Thymus (tissue), 11 donors: Measurements from ENCODE around the gene FAM76B. TPM values are rescaled to one million over a fixed set of nuclear protein-coding genes. Genes with fewer than 3 reads are reported as not detected.
"Not testable (repeated sequence)": the region's sequence is repeated elsewhere in the genome, so short reads cannot be mapped to it uniquely, and the experiment has no call there.

Experiments
- DNase-seq, 9 donors: peaks; one replicate each; pipeline ENCODE4 v3.0.0-alpha.2; 2013; ENCODE audit warnings: low spot score in 9 of 9, low read depth in 6 of 9, missing footprints in 1 of 9
- H3K27ac ChIP-seq, 2 donors: one replicate each; pipeline ENCODE4 v1.5.1; 2013; ENCODE audit warnings: control low read depth in 1 of 2, low read depth in 1 of 2, low read length in 1 of 2, mild to moderate bottlenecking in 1 of 2, moderate library complexity in 1 of 2
- H3K27me3 ChIP-seq, 2 donors: one replicate each; pipeline ENCODE4 v1.5.1; 2013; ENCODE audit warnings: low read length in 1 of 2; ENCODE audit not compliant: control insufficient read depth in 2 of 2, insufficient read depth in 1 of 2
- H3K36me3 ChIP-seq, 2 donors: one replicate each; pipeline ENCODE4 v1.5.1; 2013; ENCODE audit warnings: low read length in 1 of 2, mild to moderate bottlenecking in 1 of 2, moderate library complexity in 1 of 2; ENCODE audit not compliant: control insufficient read depth in 2 of 2, insufficient read depth in 2 of 2
- H3K4me1 ChIP-seq, 2 donors: one replicate each; pipeline ENCODE4 v1.5.1; 2013; ENCODE audit warnings: low read length in 2 of 2; ENCODE audit not compliant: control insufficient read depth in 2 of 2, insufficient read depth in 2 of 2
- H3K4me3 ChIP-seq, 2 donors: one replicate each; pipeline ENCODE4 v1.5.1; 2013; ENCODE audit warnings: low read length in 2 of 2, control low read depth in 1 of 2, mild to moderate bottlenecking in 1 of 2
- H3K9me3 ChIP-seq, 2 donors: one replicate each; pipeline ENCODE4 v1.5.1; 2013; ENCODE audit warnings: low read length in 1 of 2, mild to moderate bottlenecking in 1 of 2; ENCODE audit not compliant: control insufficient read depth in 2 of 2, insufficient read depth in 1 of 2
- WGBS: extraction: QIAGEN DNeasy Blood & Tissue Kit; methylation state at CpG from one replicate; pipeline ENCODE4 v1.1.7; 2013; 5-methylcytosine and 5-hydroxymethylcytosine counted together
- polyA plus RNA-seq: library from polyadenylated mRNA; stranded (reverse); fragments of 200-250 nt; gene quantifications from one replicate; pipeline ENCODE4 v1.2.3, GENCODE V29; 2013
- total RNA-seq: library from RNA; stranded (reverse); fragments of 120-200 nt; gene quantifications from one replicate; pipeline ENCODE4 v1.2.4, GENCODE V29; 2013
- donor health status: healthy.

The FAM76B gene
- total and polyA plus RNA-seq, 2 donors: 27.5 to 47.6 TPM

GRCh38 chr11:95827696-95828095 lies 38.1 kb upstream of the FAM76B start:
- no peak for DNase-seq
- H3K4me3 ChIP-seq: no peak overlapping the region
- no peaks in the 10 kb centered on the region for H3K4me1 ChIP-seq
- 95% methylated on average over 4 of the region's 4 CpGs for WGBS
- H3K27ac ChIP-seq: no peak overlapping the region
- H3K9me3 ChIP-seq: no peaks in the 10 kb centered on the region
- no peaks in the 10 kb centered on the region for H3K27me3 ChIP-seq
- peaks cover 19 to 67% of the 10 kb centered on the region in 2 donors for H3K36me3 ChIP-seq

- Histone ChIP-seq H3K27me3 (no peaks in the 10 kb centered on the region), H3K9me3 (no peaks in the 10 kb centered on the region), H3K4me3 (no peak overlapping the region), H3K36me3 (peaks cover 19 to 48% of the 10 kb centered on the region in 2 donors), H3K27ac (no peak overlapping the region), H3K4me1 (no peaks in the 10 kb centered on the region)
- DNase-seq: no peak
- 98% methylated on average over 2 of the region's 2 CpGs for WGBS
Measured at GRCh38 chr11:95821640-95822039, 32.1 kb upstream of the FAM76B start.

- no peak for DNase-seq
- Histone ChIP-seq H3K27ac (no peak overlapping the region), H3K27me3 (no peaks in the 10 kb centered on the region), H3K9me3 (no peaks in the 10 kb centered on the region), H3K4me3 (no peak overlapping the region), H3K36me3 (peaks cover 18 to 33% of the 10 kb centered on the region in 2 donors), H3K4me1 (no peaks in the 10 kb centered on the region)
- WGBS: 98% methylated on average over 2 of the region's 2 CpGs
Measured at GRCh38 chr11:95816037-95816436, 26.5 kb upstream of the FAM76B start.

GRCh38 chr11:95811052-95811451 lies 21.5 kb upstream of the FAM76B start:
- H3K36me3 ChIP-seq: peaks cover 15 to 19% of the 10 kb centered on the region in 2 donors
- over 99% methylated on average over 4 of the region's 4 CpGs for WGBS
- H3K4me3 ChIP-seq, H3K27ac ChIP-seq, H3K27me3 ChIP-seq, DNase-seq, H3K4me1 ChIP-seq, H3K9me3 ChIP-seq: not testable (repeated sequence)

GRCh38 chr11:95806464-95806863 lies 16.9 kb upstream of the FAM76B start:
- H3K4me1 ChIP-seq, H3K27me3 ChIP-seq, DNase-seq, H3K4me3 ChIP-seq, H3K9me3 ChIP-seq, H3K27ac ChIP-seq: not testable (repeated sequence)
- 98% methylated on average over 6 of the region's 6 CpGs for WGBS
- H3K36me3 ChIP-seq: peaks cover 12 to 23% of the 10 kb centered on the region in 2 donors

- 95% methylated on average over 2 of the region's 2 CpGs for WGBS
- H3K27ac ChIP-seq: no peak overlapping the region
- no peak for DNase-seq
Measured at GRCh38 chr11:95805869-95806268, 16.3 kb upstream of the FAM76B start.

GRCh38 chr11:95803973-95804372 lies 14.4 kb upstream of the FAM76B start:
- H3K4me1 ChIP-seq: no peaks in the 10 kb centered on the region
- H3K27ac ChIP-seq: no peak overlapping the region
- WGBS: 98% methylated on average over 2 of the region's 2 CpGs
- peaks cover 16 to 39% of the 10 kb centered on the region in 2 donors for H3K36me3 ChIP-seq
- DNase-seq: no peak
- H3K4me3 ChIP-seq: no peak overlapping the region
- no peaks in the 10 kb centered on the region for H3K27me3 ChIP-seq
- H3K9me3 ChIP-seq: no peaks in the 10 kb centered on the region

More at GRCh38 chr11:95805869-95806268, 16.3 kb upstream of the FAM76B start:
- Histone ChIP-seq H3K4me1 (no peaks in the 10 kb centered on the region), H3K36me3 (peaks cover 12 to 23% of the 10 kb centered on the region in 2 donors), H3K9me3 (no peaks in the 10 kb centered on the region), H3K27me3 (no peaks in the 10 kb centered on the region), H3K4me3 (no peak overlapping the region)

- Histone ChIP-seq H3K9me3 (no peaks in the 10 kb centered on the region), H3K4me3 (no peak overlapping the region), H3K4me1 (no peaks in the 10 kb centered on the region), H3K27me3 (no peaks in the 10 kb centered on the region), H3K36me3 (peaks cover 16 to 39% of the 10 kb centered on the region in 2 donors), H3K27ac (no peak overlapping the region)
- WGBS: 97% methylated on average over 1 of the region's 1 CpG
- no peak for DNase-seq
Measured at GRCh38 chr11:95802806-95803205, 13.2 kb upstream of the FAM76B start.

GRCh38 chr11:95800438-95800837 lies 10.9 kb upstream of the FAM76B start:
- WGBS: 96% methylated on average over 12 of the region's 12 CpGs
- H3K36me3 ChIP-seq: peaks cover 8 to 31% of the 10 kb centered on the region in 2 donors
- H3K4me1 ChIP-seq: no peaks in the 10 kb centered on the region
- H3K27me3 ChIP-seq: no peaks in the 10 kb centered on the region
- no peak overlapping the region for H3K27ac ChIP-seq
- no peak overlapping the region for H3K4me3 ChIP-seq
- no peak for DNase-seq
- no peaks in the 10 kb centered on the region for H3K9me3 ChIP-seq

- H3K9me3 ChIP-seq: no peaks in the 10 kb centered on the region
- 96% methylated on average over 1 of the region's 1 CpG for whole genome bisulfite sequencing
- H3K4me3 ChIP-seq: no peak overlapping the region
- H3K36me3 ChIP-seq: peaks cover 8 to 31% of the 10 kb centered on the region in 2 donors
- H3K27me3 ChIP-seq: no peaks in the 10 kb centered on the region
- H3K4me1 ChIP-seq: no peaks in the 10 kb centered on the region
- DNase-seq: no peak
- no peak overlapping the region for H3K27ac ChIP-seq
Measured at GRCh38 chr11:95799546-95799945, 10.0 kb upstream of the FAM76B start.
